Measurements from ENCODE around the gene VEGFC. TPM values are rescaled to one million over a fixed set of nuclear protein-coding genes. Genes with fewer than 3 reads are reported as not detected.

The VEGFC gene
- total and polyA plus RNA-seq, 10 of the 15 experiments (the other 5 are each of a cell fraction or from before 2014, with no cell fraction given) = 0.03 to 0.04 TPM; not detected in 8

DNA sequence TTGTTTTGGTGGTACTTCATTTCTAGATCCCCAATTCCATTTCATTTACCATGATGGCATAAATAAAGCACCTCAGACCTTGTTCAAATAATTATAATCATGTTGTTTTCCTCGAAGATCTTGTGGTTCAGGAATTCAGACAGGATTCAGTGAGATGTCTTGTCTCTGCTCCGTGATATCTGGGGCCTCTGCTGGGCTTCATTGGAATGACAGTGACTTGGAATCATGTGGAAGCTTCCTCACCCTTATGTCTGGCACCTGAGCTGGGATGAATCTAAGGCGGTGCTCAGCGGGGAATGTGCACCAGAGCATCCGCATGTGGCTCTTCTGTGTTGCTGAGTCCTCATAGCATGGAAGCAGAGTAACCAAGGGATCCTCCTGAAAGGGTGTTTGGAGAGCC, 132.2 kb downstream of the VEGFC start (continued):
- TF ChIP-seq, protein P1, sequence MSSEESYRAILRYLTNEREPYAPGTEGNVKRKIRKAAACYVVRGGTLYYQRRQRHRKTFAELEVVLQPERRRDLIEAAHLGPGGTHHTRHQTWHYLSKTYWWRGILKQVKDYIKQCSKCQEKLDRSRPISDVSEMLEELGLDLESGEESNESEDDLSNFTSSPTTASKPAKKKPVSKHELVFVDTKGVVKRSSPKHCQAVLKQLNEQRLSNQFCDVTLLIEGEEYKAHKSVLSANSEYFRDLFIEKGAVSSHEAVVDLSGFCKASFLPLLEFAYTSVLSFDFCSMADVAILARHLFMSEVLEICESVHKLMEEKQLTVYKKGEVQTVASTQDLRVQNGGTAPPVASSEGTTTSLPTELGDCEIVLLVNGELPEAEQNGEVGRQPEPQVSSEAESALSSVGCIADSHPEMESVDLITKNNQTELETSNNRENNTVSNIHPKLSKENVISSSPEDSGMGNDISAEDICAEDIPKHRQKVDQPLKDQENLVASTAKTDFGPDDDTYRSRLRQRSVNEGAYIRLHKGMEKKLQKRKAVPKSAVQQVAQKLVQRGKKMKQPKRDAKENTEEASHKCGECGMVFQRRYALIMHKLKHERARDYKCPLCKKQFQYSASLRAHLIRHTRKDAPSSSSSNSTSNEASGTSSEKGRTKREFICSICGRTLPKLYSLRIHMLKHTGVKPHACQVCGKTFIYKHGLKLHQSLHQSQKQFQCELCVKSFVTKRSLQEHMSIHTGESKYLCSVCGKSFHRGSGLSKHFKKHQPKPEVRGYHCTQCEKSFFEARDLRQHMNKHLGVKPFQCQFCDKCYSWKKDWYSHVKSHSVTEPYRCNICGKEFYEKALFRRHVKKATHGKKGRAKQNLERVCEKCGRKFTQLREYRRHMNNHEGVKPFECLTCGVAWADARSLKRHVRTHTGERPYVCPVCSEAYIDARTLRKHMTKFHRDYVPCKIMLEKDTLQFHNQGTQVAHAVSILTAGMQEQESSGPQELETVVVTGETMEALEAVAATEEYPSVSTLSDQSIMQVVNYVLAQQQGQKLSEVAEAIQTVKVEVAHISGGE (CRISPR knock-in tag; IDR thresholded peaks at IDR 0.05) = no peak

DNA sequence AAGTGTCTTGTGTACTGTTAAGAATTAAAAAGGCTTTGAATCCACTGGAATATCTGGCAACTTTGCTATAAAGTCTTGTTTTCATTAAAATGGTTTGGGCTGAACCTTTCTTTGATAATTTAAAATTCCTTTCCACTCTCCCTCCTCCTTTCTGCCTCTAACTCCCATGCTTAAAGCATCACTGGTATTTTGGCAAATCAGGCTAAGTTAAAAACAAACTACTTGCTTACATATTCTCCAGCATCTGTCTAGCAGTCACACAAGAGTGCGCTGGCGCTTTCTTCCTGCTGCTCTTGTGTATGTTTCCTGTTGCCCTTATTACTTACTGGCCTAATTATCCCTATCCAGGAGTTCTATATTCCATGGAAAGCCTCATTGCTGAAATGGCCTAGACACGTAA, 136.6 kb downstream of the VEGFC start:
- Histone ChIP-seq H3K4me3 (no peak overlapping the region), H4K20me1 (ENCODE audit: control insufficient read depth, insufficient read depth) (no peaks in the 10 kb centered on the region), H3K9ac (ENCODE audit: control insufficient read depth, insufficient read depth, low read length) (no peak overlapping the region), H3K4me1 (ENCODE audit: control insufficient read depth, insufficient read depth, low read length) (no peaks in the 10 kb centered on the region), H3K27ac (ENCODE audit: control insufficient read depth, insufficient read depth) (no peak overlapping the region), H3K4me2 (ENCODE audit: control insufficient read depth, insufficient read depth) (no peak overlapping the region), H3K36me3 (ENCODE audit: control insufficient read depth in 2 of 2, insufficient read depth in 2 of 2, low read length in 1 of 2) (no peaks in the 10 kb centered on the region), H3K9me3 (replicated peaks; ENCODE audit: control insufficient read depth, insufficient read depth, low read length) (no peaks in the 10 kb centered on the region), H3K79me2 (ENCODE audit: control insufficient read depth, insufficient read depth, low read length) (no peaks in the 10 kb centered on the region), H2AFZ (ENCODE audit: control insufficient read depth, low read depth, low read length) (no peak overlapping the region), H3K27me3 (replicated peaks in 1 of 2; ENCODE audit: control insufficient read depth in 2 of 2, insufficient read depth in 2 of 2, low read length in 1 of 2) (no peaks in the 10 kb centered on the region)
- DNase-seq (ENCODE audit: low read depth, low spot score) = no peak
- no peak for FAIRE-seq
- ChIA-PET CTCF (no interaction called here), SMC1A (ENCODE audit: uncharacterized antibody, unreplicated experiment) (no interaction called here), RAD21 (ENCODE audit: unreplicated experiment) (no interaction called here), POLR2A (no interaction called here)
- 26% methylated on average over 3 of the region's 3 CpGs for WGBS (ENCODE audit: insufficient coverage, insufficient replicate concordance, low lambda C conversion rate, missing lambda C conversion rate)
- BruUV-seq (replicated peaks) = no TSS peak
- intact Hi-C loops (cut with micrococcal nuclease; ENCODE audit: unreplicated experiment) (no loop called here), in situ Hi-C loops (cut with MboI) (no loop called here)
- TF ChIP-seq CHD2 (IDR thresholded peaks at IDR 0.05; ENCODE audit: borderline replicate concordance, low read depth, low read length) = no peak
- no peak for ATAC-seq
